Measurements from ENCODE around the gene F10. TPM values are rescaled to one million over a fixed set of nuclear protein-coding genes. Genes with fewer than 3 reads are reported as not detected.

The F10 gene
- total and polyA plus RNA-seq, 11 donors, result 2.4 to 13.6 (median 9.2) TPM

DNA sequence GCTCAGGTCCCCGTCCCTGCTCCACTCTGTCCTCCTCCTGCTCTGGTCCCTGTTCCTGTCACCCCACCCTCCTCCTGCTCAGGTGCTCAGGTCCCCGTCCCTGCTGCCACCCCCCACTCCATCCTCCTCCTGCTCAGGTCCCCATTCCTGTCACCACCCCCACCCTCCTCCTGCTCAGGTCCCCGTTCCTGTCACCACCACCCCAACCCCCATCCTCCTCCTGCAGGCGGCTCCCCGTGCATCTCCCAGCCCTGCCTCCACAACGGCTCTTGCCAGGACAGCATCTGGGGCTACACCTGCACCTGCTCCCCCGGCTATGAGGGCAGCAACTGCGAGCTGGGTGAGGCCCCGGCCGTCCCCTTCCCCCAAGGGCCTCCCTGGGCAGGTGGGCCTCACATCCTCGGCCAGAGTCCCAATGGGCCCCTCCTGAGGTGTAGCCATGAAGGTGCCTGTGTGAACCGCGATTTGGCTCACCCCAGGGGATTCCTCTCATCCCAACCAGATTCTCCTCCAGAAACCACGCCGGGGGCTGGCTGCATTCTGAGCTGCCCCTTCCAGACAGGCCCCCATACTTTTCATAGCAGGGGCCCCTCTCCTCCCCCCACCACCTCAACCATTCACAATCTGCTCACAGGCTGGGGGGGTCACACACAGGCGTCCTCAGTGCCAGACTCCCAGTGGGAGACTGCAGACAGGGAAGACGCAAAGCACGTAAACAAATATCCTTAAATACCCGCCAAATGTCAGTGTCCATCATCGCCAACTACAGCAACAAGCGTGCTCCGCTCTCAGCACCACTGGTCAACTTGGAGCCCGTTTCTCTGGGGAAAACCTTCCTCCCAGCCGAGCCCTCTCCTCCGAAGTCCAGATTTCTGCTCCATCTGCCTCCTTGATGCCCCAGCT lies 40.4 kb downstream of the F10 start:
- TF ChIP-seq, protein P1, sequence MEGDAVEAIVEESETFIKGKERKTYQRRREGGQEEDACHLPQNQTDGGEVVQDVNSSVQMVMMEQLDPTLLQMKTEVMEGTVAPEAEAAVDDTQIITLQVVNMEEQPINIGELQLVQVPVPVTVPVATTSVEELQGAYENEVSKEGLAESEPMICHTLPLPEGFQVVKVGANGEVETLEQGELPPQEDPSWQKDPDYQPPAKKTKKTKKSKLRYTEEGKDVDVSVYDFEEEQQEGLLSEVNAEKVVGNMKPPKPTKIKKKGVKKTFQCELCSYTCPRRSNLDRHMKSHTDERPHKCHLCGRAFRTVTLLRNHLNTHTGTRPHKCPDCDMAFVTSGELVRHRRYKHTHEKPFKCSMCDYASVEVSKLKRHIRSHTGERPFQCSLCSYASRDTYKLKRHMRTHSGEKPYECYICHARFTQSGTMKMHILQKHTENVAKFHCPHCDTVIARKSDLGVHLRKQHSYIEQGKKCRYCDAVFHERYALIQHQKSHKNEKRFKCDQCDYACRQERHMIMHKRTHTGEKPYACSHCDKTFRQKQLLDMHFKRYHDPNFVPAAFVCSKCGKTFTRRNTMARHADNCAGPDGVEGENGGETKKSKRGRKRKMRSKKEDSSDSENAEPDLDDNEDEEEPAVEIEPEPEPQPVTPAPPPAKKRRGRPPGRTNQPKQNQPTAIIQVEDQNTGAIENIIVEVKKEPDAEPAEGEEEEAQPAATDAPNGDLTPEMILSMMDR (IDR thresholded peaks at IDR 0.05), result no peak
- TF ChIP-seq POLR2A (IDR thresholded peaks at IDR 0.05), result no peak
- Histone ChIP-seq H3K27me3 (peaks cover 0 to 24% (median 12%) of the 10 kb centered on the region in 9 donors), H3K36me3 (peaks cover 0 to 4% (median 0%) of the 10 kb centered on the region in 9 donors), H3K4me3 (no peak overlapping the region), H3K9me3 (peaks cover 0 to 8% (median 0%) of the 10 kb centered on the region in 12 donors), H3K27ac (no peak overlapping the region), H3K4me1 (peaks cover 0 to 3% (median 0%) of the 10 kb centered on the region in 12 donors)
- no peak for DNase-seq
- ATAC-seq, result peak in 1 of 4 donors; percentile 13
- 30 to 42% (median 32%) methylated on average over 25 of the region's 25 CpGs for whole genome bisulfite sequencing, 4 donors
- intact Hi-C loops (cut with DNase I), result no loop called here

DNA sequence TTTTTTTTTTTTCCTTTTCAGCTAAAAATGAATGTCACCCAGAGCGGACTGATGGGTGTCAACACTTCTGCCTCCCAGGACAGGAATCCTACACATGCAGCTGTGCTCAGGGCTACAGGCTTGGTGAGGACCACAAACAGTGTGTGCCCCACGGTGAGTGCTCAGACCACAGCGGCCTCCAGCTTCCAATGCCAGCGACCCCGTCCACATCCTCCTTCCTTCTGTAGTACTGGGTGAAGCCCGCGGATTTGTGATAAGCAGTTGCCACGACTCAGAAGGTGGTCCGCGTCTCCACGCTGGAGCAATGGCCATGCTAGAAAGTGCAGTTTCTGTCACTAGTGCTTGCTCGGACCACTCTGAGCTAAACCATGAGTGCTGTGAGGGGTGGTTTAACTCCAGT lies 41.9 kb downstream of the F10 start:
- no peak overlapping the region for H3K27ac ChIP-seq
- peaks cover 0 to 10% (median 0%) of the 10 kb centered on the region in 12 donors for H3K9me3 ChIP-seq
- peaks cover 0 to 24% (median 12%) of the 10 kb centered on the region in 9 donors for H3K27me3 ChIP-seq
- intact Hi-C loops (cut with DNase I), result no loop called here
- no peak overlapping the region for H3K4me3 ChIP-seq
- ATAC-seq (no peak), DNase-seq (no peak)
- no peak for TF ChIP-seq POLR2A (IDR thresholded peaks at IDR 0.05)
- TF ChIP-seq, protein P1 (IDR thresholded peaks at IDR 0.05), result no peak
- H3K36me3 ChIP-seq, result peaks cover 0 to 14% (median 0%) of the 10 kb centered on the region in 9 donors
- WGBS, 4 donors, result 70 to 77% (median 76%) methylated on average over 12 of the region's 12 CpGs
- peaks cover 0 to 6% (median 0%) of the 10 kb centered on the region in 12 donors for H3K4me1 ChIP-seq

DNA sequence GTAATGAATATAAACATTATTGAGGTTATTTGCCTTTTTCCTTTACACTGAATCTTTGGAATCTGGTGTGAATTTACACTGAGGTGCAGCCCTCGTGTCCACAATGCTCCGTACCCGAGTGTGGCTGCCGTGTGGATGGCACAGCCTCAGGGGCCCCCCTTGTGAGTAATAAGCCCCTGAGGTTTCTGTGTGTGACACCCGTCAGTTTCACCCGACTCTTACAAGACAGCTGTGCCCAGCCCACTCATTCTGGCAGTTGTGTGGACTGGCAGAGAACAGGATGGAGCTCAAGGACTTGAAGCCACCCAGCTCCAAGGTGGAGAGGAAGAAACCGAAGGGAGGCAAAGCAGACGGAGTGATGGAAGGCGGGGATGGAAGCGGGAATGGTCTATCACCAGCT lies 43.7 kb downstream of the F10 start:
- intact Hi-C loops (cut with DNase I), result no loop called here
- TF ChIP-seq POLR2A (IDR thresholded peaks at IDR 0.05), result no peak
- TF ChIP-seq, protein P1 (IDR thresholded peaks at IDR 0.05), result no peak
- Histone ChIP-seq H3K27ac (no peak overlapping the region), H3K9me3 (peaks cover 0 to 10% (median 0%) of the 10 kb centered on the region in 12 donors), H3K4me1 (peaks cover 0 to 11% (median 4%) of the 10 kb centered on the region in 12 donors), H3K27me3 (peaks cover 0 to 8% (median 3%) of the 10 kb centered on the region in 9 donors), H3K4me3 (no peak overlapping the region), H3K36me3 (peaks cover 0 to 18% (median 5%) of the 10 kb centered on the region in 9 donors)
- no peak for DNase-seq
- ATAC-seq, result no peak
- WGBS, 4 donors, result 78 to 89% (median 85%) methylated on average over 10 of the region's 10 CpGs

DNA sequence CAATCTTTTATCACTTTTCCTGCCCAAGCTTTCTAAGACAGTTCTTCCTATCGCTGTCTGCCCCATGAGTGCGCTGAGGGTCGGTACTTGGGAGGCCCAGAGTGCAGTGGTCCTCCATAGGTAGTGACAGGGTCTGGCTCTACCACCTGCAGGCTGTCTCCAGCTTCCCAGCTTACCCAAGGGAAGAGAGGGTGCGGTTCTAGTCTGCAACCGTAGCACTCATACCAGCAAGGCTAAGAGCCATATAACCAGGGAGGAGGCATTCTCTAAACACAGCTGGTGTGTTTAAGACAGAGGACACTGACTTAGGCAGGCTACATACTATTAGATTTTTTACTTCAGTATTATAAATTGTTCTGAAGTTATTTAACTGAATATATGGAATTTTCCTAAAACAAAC lies 44.1 kb downstream of the F10 start:
- intact Hi-C loops (cut with DNase I), result no loop called here
- Histone ChIP-seq H3K27ac (no peak overlapping the region), H3K4me3 (no peak overlapping the region), H3K9me3 (peaks cover 0 to 10% (median 0%) of the 10 kb centered on the region in 12 donors), H3K4me1 (peaks cover 0 to 11% (median 4%) of the 10 kb centered on the region in 12 donors), H3K27me3 (peaks cover 0 to 7% (median 0%) of the 10 kb centered on the region in 9 donors), H3K36me3 (peaks cover 0 to 23% (median 10%) of the 10 kb centered on the region in 9 donors)
- 76 to 89% (median 79%) methylated on average over 5 of the region's 5 CpGs for WGBS, 4 donors
- TF ChIP-seq, protein P1 (IDR thresholded peaks at IDR 0.05), result no peak
- no peak for TF ChIP-seq POLR2A (IDR thresholded peaks at IDR 0.05)
- DNase-seq, result no peak
- no peak for ATAC-seq

Measured in heart left ventricle (tissue), 16 donors.